Muscle layer of colon (tissue), 2 donors: ENCODE results near the gene ERF.
A peak's percentile ranks its signal among the peaks of the same experiment; 100 is the strongest.

Experiments used
- H3K27ac ChIP-seq: one replicate; pipeline ENCODE4 v1.7.0; 2013; ENCODE audit warnings: low read depth, mild to moderate bottlenecking, low read length, moderate library complexity
- H3K27me3 ChIP-seq, 2 donors: one replicate each; pipeline ENCODE4 v1.7.0; 2013; ENCODE audit warnings: low read length in 2 of 2, mild to moderate bottlenecking in 2 of 2; ENCODE audit not compliant: insufficient read depth in 2 of 2, control insufficient read depth in 1 of 2
- H3K36me3 ChIP-seq: one replicate; pipeline ENCODE4 v1.7.0; 2013; ENCODE audit warnings: mild to moderate bottlenecking, low read length; ENCODE audit not compliant: insufficient read depth
- H3K4me1 ChIP-seq: one replicate; pipeline ENCODE4 v1.7.0; 2013; ENCODE audit warnings: mild to moderate bottlenecking, low read length; ENCODE audit not compliant: insufficient read depth
- H3K4me3 ChIP-seq, 2 donors: one replicate each; pipeline ENCODE4 v1.7.0; 2013; ENCODE audit warnings: low read length in 2 of 2, low read depth in 1 of 2, mild to moderate bottlenecking in 1 of 2, moderate library complexity in 1 of 2
- H3K9ac ChIP-seq: one replicate; pipeline ENCODE4 v1.7.0; 2013; ENCODE audit warnings: low read length
- H3K9me3 ChIP-seq: one replicate; pipeline ENCODE4 v1.7.0; 2013; ENCODE audit warnings: mild to moderate bottlenecking, low read length
- donor health status: abdominal sarcoma.
- donor health status: Adenocarcinoma of cecum.

Gene ERF

DNA sequence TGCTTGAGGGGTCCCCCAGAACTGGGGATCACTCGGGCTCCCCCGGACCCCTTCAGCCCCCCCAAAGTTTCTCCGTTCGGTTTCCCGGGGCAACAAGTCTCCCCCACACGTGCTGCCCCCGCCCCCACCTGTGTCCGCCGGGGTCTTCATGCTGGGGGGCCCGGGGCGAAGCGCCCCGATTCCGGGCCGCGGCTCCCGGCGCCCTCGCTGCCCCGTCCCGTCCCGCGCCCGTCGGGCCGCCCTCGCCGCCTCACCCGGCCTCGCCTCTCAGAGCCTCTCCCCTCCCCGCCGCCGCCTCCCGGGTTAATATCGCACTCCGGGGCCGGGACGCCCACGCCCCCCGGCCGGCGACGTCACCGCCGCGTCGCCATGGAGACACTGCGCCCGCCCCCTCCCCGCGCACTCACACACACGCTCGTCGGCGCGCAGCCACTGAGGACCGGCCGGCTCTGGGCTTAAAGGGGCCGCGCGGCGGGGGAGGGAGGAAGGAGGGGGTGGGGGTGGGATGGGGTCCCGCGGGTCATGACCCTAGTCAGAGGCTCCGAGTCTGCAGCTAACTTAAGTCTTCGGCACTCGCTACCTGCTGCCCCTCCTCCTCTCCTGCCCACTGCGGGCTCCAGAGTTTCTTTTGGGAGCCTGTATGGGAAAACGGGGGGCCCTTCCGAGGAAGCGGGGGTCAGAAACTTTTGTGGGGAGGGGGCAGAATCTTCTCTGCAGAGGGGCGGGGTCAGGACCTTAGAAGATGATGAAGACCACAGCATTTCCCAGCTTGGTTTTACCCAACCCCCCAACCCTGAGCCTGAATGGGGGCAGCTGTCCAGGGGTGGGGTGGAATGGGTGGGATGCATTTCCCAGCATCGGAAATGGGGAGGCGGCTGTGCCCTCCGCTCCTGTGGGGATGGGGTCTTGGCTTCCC is at the start of gene ERF:
Gene ERF, minus strand, starts transcription at position 279 of the 916 bp plus-strand sequence. Its CDS starts 129 bp downstream, at position 150.
- peaks cover 1% of the 10 kb centered on the region for H3K36me3 ChIP-seq
- H3K27me3 ChIP-seq: no peaks in the 10 kb centered on the region
- peak within 1 kb of the TSS; percentile 92 for H3K9ac ChIP-seq
- peak within 1 kb of the TSS; percentile 99 for H3K27ac ChIP-seq
- peaks cover 34% of the 10 kb centered on the region for H3K4me1 ChIP-seq
- H3K9me3 ChIP-seq: no peaks in the 10 kb centered on the region
- H3K4me3 ChIP-seq: peak within 1 kb of the TSS; percentile 77 to 80

DNA sequence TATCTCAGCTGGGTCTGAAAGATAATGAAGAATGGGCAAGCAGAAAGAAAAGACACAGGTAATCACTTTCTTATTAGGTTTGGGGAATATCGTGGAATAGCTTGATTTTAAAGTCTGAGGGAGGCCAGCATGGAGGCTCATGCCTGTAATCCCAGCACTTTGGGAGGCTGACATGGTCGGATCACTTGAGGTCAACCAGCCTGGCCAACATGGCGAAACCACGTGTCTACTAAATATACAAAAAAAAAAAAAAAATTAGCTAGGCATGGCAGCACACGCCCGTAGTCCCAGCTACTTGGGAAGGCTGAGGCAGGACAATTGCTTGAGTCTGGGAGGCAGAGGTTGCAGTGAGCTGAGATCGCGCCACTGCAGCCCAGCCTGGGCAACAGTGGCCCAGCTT is 48.9 kb upstream of the ERF start:
- Histone ChIP-seq H3K4me1 (peaks cover 16% of the 10 kb centered on the region), H3K36me3 (no peaks in the 10 kb centered on the region), H3K4me3 (no peak overlapping the region), H3K9ac (no peak overlapping the region), H3K27me3 (no peaks in the 10 kb centered on the region), H3K27ac (no peak overlapping the region), H3K9me3 (no peaks in the 10 kb centered on the region)

DNA sequence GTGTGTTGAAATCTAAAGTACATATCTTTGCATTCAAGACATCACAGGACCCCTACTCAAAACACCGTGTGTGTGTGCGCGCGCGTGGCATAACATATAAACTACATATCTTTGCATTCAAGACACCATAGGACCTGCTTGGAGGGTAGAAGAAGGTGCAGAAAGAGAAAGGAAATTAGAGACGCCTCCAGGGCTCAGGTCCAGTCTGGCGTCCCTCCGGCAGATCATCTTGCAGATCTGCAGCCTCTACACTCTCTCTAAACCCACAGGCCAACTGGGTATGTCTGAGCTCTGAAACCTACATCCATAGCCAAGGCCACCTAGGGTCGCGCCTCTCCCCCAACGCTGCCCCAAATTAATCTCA is 48.2 kb upstream of the ERF start:
- H3K9ac ChIP-seq: no peak overlapping the region
- no peaks in the 10 kb centered on the region for H3K27me3 ChIP-seq
- no peak overlapping the region for H3K27ac ChIP-seq
- H3K4me3 ChIP-seq: peak overlapping the region in 1 of 2 donors; percentile 67
- H3K9me3 ChIP-seq: no peaks in the 10 kb centered on the region
- no peaks in the 10 kb centered on the region for H3K36me3 ChIP-seq
- peaks cover 16% of the 10 kb centered on the region for H3K4me1 ChIP-seq

DNA sequence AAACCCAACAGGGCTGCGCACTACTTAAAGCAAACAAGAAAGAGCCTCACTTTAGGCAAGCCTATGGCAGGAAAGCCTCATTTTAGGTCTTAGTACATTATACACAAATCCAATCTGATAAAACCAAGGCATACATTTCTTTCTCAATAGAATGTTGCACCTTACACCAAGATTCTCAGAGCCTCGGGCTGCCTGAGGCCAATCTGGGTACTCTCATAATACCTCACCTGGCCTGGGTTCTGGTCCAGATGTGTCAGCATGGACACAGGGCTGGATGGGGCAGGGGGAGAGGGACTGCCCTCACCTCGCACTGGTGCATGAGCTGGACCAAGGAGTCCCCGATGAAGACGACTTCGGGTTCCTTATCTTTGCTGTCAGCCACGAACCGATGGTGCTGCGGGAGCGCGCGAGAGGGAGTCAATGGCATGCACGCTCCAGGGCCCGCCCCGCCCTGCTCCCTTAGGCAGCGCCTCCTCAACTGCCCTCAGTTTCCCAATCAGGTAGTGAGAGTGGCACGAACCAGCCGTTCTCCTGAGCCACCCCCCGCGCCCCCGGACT is 46.8 kb upstream of the ERF start, which contains the start of gene PRR19:
Gene PRR19, plus strand, starts transcription at position 487 of the 558 bp plus-strand sequence. CDS start 7,453 bp downstream, outside the sequence.
- Histone ChIP-seq H3K27me3 (no peaks in the 10 kb centered on the region), H3K4me3 (peak within 1 kb of the TSS; percentile 44 to 67), H3K27ac (peak within 1 kb of the TSS; percentile 54), H3K9ac (no peak within 1 kb of the TSS), H3K9me3 (no peaks in the 10 kb centered on the region), H3K4me1 (peaks cover 16% of the 10 kb centered on the region), H3K36me3 (no peaks in the 10 kb centered on the region)

DNA sequence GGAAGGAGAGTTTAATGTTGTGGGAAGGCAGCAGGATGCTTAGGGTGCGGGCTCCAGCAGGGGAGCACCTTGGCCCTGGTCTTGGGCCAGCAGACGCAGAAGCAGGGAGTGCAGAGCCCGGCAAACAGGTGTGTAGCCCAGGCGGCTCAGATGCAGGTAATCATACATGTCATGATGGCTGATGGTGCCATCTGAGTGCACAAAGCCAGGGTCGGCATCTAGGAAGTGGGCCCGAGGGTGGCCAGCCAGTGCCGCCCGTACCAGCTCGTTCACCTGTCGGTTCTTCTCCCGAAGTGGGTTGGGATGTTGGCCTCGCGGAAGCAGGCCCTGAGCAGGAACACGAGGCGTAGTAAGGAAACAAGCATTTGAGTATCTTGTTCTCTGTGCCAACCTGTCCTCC is 42.1 kb upstream of the ERF start:
- no peak overlapping the region for H3K27ac ChIP-seq
- H3K9ac ChIP-seq: no peak overlapping the region
- H3K4me3 ChIP-seq: no peak overlapping the region
- H3K4me1 ChIP-seq: peaks cover 7% of the 10 kb centered on the region
- peaks cover 20% of the 10 kb centered on the region for H3K36me3 ChIP-seq
- no peaks in the 10 kb centered on the region for H3K9me3 ChIP-seq
- H3K27me3 ChIP-seq: no peaks in the 10 kb centered on the region

DNA sequence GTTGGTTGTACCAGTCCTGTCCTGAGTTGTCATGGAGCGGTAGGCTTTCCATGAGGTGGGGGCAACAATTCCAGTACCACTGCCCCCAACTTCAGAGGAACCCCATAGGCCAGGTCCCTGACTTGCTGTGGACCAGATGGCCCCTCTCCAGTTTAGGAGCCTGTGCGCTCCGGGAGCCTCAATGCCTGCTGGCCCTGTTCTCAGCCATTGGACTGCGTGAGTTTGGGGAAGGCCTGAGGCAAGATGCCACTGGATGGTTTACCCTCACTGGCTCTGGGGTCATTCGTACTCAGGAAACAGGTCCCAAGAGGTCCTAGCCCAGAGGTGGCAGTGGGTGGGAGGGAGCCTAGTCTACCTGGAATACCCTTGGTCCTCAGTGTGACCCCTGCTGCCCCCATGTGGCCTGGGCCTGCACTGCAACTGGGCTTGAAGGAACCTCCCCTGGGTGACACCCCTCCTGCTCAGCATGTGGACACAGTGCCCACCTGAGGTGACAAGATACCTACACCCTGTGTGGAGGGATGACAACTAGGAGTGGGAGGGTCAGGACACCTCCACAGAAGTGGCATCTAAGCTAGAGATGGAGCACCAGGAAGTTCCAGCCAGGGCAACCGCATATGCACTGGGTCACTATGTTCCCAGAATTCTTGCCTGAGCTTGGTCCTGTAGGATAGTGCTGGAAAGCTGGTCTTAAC is 41.0 kb upstream of the ERF start:
- H3K9ac ChIP-seq: no peak overlapping the region

DNA sequence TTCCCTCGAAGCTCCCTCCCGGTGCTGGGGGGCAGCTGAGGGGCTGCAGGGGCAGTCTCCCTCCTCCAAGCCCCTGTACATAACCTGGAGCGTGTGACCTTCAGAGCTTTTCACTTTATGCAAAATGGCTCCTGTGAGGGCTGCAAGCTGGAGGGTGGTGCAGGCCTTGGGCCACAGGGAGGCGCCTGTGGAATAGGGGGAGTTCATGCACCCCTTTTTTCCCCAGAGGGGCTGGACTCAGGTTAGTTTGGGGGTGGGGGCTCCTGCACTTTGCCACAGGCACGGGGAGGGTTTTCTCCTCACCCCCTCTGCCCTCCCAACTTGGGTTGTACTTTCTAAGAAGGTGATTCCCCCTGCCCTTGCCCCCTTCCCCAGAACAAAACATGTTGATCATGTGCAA is 40.4 kb upstream of the ERF start:
- Histone ChIP-seq H3K4me3 (no peak overlapping the region), H3K9me3 (no peaks in the 10 kb centered on the region), H3K27me3 (no peaks in the 10 kb centered on the region), H3K4me1 (no peaks in the 10 kb centered on the region), H3K36me3 (peaks cover 35% of the 10 kb centered on the region), H3K9ac (no peak overlapping the region), H3K27ac (no peak overlapping the region)

More for the DNA sequence above, 41.0 kb upstream of the ERF start:
- H3K27ac ChIP-seq: no peak overlapping the region
- peaks cover 29% of the 10 kb centered on the region for H3K36me3 ChIP-seq
- no peaks in the 10 kb centered on the region for H3K27me3 ChIP-seq
- H3K4me1 ChIP-seq: no peaks in the 10 kb centered on the region
- no peak overlapping the region for H3K4me3 ChIP-seq
- no peaks in the 10 kb centered on the region for H3K9me3 ChIP-seq

DNA sequence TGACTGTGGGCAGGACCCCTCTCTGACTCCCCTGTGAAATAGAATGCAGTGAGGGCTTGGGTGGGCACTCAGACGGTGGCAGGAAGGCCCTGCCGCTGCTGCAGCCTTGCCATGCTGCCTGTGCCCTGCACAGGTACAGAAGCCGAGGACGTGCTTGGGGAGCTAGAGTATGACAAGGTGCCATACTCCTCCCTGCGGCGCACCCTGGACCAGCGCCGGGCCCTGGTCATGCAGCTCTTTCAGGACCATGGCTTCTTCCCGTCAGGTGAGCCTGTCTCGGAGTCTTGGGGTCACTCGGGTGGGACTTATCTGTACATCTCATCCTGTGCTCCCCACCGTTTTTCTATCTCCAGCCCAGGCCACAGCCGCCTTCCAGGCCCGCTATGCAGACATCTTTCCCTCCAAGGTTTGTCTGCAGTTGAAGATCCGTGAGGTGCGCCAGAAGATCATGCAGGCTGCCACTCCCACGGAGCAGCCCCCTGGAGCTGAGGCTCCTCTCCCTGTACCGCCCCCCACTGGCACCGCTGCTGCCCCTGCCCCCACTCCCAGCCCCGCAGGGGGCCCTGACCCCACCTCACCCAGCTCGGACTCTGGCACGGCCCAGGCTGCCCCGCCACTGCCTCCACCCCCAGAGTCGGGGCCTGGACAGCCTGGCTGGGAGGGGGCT is 39.7 kb upstream of the ERF start:
- Histone ChIP-seq H3K9ac (no peak overlapping the region), H3K36me3 (peaks cover 42% of the 10 kb centered on the region), H3K4me3 (no peak overlapping the region), H3K27me3 (no peaks in the 10 kb centered on the region), H3K9me3 (no peaks in the 10 kb centered on the region), H3K27ac (no peak overlapping the region), H3K4me1 (no peaks in the 10 kb centered on the region)

DNA sequence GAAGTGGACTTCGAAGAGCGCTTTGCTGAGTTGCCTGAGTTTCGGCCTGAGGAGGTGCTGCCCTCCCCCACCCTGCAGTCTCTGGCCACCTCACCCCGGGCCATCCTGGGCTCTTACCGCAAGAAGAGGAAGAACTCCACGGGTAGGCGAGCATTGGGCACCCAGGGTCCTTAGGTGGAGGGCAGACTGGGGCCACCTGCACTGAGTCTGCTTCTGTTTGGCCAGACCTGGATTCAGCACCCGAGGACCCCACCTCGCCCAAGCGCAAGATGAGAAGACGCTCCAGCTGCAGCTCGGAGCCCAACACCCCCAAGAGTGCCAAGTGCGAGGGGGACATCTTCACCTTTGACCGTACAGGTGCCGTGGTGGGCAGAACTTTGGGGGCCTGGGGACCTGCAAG is 39.0 kb upstream of the ERF start:
- no peak overlapping the region for H3K4me3 ChIP-seq
- H3K9ac ChIP-seq: no peak overlapping the region
- H3K9me3 ChIP-seq: no peaks in the 10 kb centered on the region
- no peaks in the 10 kb centered on the region for H3K4me1 ChIP-seq
- H3K27me3 ChIP-seq: no peaks in the 10 kb centered on the region
- H3K36me3 ChIP-seq: peaks cover 48% of the 10 kb centered on the region
- no peak overlapping the region for H3K27ac ChIP-seq

DNA sequence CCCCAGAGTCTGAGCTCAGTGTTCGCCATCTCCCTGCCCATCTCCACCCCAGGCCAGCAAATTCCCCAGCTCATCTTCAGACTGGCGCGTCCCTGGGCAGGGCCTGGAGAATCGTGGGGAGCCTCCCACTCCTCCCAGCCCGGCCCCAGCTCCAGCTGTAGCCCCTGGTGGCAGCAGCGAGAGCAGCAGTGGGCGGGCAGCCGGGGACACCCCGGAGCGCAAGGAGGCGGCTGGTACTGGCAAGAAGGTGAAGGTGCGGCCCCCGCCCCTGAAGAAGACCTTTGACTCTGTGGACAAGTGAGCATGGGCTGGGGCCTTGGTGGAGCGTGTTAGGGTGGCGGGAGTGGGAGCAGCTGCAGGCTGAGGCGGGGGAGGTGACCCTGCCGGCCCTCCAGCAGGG is 38.6 kb upstream of the ERF start:
- no peaks in the 10 kb centered on the region for H3K27me3 ChIP-seq
- no peak overlapping the region for H3K9ac ChIP-seq
- H3K27ac ChIP-seq: no peak overlapping the region
- no peak overlapping the region for H3K4me3 ChIP-seq
- H3K9me3 ChIP-seq: no peaks in the 10 kb centered on the region
- peaks cover 52% of the 10 kb centered on the region for H3K36me3 ChIP-seq
- H3K4me1 ChIP-seq: no peaks in the 10 kb centered on the region

DNA sequence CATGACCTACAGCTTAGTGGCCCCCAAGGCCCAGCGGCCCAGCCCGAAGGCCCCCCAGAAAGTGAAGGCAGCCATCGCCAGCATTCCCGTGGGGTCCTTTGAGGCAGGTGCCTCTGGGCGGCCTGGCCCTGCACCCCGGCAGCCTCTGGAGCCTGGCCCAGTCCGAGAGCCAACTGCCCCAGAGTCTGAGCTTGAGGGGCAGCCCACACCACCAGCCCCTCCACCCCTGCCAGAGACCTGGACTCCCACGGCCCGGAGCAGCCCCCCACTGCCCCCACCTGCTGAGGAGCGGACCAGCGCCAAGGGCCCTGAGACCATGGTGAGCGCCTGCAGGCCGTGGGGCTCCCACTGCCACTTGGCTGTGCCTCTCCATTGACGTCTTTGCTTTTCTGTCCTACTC is 38.0 kb upstream of the ERF start:
- Histone ChIP-seq H3K9me3 (no peaks in the 10 kb centered on the region), H3K27me3 (no peaks in the 10 kb centered on the region), H3K27ac (no peak overlapping the region), H3K36me3 (peaks cover 58% of the 10 kb centered on the region), H3K4me3 (no peak overlapping the region), H3K4me1 (no peaks in the 10 kb centered on the region), H3K9ac (no peak overlapping the region)
